Measurements from ENCODE around the gene CLRN1.

DNA sequence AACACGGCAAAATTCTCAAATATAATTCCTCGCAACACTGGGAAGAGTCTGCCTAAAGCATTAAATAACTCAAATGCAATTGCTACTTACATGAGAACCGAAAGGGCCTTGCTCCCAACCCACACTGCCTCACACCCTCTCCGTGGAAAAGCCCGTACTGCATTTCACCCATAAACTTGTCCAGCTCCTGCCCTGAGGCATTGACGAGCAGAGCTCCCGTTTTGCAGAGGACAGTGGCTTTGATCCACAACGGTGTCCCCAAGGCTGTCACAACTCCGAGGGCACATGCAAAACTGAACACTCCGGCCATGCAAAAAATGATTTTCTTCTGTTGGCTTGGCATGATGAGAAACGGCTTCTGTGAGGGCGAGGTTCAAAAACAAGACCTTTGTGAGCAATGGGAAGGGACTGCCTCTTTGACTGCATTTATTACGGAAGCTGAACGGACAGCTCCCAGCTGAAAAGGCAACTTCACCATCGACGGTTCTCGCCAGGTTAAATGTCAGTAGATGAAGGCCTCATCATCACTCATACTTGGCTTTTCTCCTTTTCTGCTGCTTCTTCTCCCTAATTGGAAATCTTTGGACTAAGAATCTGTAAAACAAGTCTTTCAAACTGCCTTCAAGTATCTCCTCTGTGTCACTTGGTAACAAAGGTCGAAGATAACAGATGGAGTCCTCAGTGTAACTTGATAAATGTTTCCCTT, at the start of gene CLRN1:
- TF ChIP-seq CTCF (IDR thresholded peaks at IDR 0.05; ENCODE audit: low read depth, low read length, missing input control): no peak
- no peak for TF ChIP-seq YY1 (IDR thresholded peaks at IDR 0.05)
- TF ChIP-seq ATF3 (IDR thresholded peaks at IDR 0.05): no peak
- no peak for TF ChIP-seq RAD21 (IDR thresholded peaks at IDR 0.05)
- no peak for TF ChIP-seq REST (IDR thresholded peaks at IDR 0.05)
- no peak for TF ChIP-seq GABPA (IDR thresholded peaks at IDR 0.05 in 1 of 2, conservative IDR thresholded peaks at IDR 0.05 in 1 of 2)
- TF ChIP-seq JUND (IDR thresholded peaks at IDR 0.05): no peak
- TF ChIP-seq HNF4G (IDR thresholded peaks at IDR 0.05): no peak
- TF ChIP-seq NR2F2 (IDR thresholded peaks at IDR 0.05): no peak
- no peak for TF ChIP-seq MAX (IDR thresholded peaks at IDR 0.05)
- no peak for TF ChIP-seq TAF1 (conservative IDR thresholded peaks at IDR 0.05)
